Fibroblast of the aortic adventitia (primary cell): ENCODE data around the gene FXYD5. TPM values are rescaled to one million over a fixed set of nuclear protein-coding genes. Genes with fewer than 3 reads are reported as not detected.
A peak's percentile ranks its signal among the peaks of the same experiment; 100 is the strongest.

ENCODE experiments used
- DNase-seq: peaks from one replicate; pipeline ENCODE4 v3.0.0-alpha.2; 2010; ENCODE audit warnings: low read depth
- H3K4me3 ChIP-seq: 2 replicates; pipeline ENCODE4 v1.5.1; 2011; ENCODE audit warnings: low read depth, mild to moderate bottlenecking, control low read depth, low read length, moderate library complexity
- total RNA-seq: library from RNA; depleted of rRNA; stranded (reverse); fragments of >200 nt; gene quantifications from 2 replicates; pipeline ENCODE4 v1.2.3, GENCODE V29; 2012; ENCODE audit warnings: low replicate concordance
- TF ChIP-seq, protein P1 (sequence below): IDR thresholded peaks from 2 replicates; pipeline ENCODE4 v1.5.1; 2011; ENCODE audit warnings: mild to moderate bottlenecking, low read length, control low read depth, inconsistent platforms; ENCODE audit not compliant: insufficient read depth

FXYD5 gene
- total RNA-seq, 1 donor, result 59.8 TPM

DNA sequence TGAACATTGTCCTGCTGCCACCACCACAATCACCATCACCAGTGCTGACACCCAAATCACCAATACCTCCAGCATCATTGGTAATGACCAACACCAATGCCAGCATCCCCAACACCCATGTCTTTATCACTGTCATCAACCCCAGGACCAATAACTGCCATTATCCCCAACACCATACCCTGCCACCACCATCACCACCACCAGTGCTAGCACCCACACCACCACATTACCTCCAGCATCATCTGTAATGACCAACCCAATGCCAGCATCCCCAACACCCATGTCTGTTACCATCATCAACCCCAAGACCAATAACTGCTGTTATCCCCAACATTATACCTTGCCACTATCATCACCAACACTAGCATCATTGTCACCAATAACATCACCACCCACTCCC lies 22.3 kb upstream of the FXYD5 start:
- no peak for DNase-seq
- TF ChIP-seq, protein P1, sequence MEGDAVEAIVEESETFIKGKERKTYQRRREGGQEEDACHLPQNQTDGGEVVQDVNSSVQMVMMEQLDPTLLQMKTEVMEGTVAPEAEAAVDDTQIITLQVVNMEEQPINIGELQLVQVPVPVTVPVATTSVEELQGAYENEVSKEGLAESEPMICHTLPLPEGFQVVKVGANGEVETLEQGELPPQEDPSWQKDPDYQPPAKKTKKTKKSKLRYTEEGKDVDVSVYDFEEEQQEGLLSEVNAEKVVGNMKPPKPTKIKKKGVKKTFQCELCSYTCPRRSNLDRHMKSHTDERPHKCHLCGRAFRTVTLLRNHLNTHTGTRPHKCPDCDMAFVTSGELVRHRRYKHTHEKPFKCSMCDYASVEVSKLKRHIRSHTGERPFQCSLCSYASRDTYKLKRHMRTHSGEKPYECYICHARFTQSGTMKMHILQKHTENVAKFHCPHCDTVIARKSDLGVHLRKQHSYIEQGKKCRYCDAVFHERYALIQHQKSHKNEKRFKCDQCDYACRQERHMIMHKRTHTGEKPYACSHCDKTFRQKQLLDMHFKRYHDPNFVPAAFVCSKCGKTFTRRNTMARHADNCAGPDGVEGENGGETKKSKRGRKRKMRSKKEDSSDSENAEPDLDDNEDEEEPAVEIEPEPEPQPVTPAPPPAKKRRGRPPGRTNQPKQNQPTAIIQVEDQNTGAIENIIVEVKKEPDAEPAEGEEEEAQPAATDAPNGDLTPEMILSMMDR, result no peak
- H3K4me3 ChIP-seq, result no peak overlapping the region

DNA sequence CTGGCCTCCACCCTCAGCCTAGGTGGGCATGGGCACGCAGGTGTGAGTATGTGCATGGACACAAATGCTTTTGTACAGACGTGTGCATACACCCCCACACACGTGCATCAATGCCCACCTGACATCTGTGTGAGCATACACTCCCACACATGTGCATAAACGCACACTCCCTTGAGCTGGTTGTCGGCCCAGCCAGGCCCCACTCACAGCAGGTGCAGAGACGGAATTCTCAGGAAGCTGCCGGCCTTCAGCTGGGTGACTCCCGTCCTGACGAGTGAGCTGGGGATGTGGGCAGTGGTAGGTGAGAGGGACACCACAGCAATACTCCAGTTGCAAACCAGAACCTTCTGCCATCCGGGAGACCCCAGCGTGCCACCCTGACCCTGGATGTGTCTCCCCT lies 20.7 kb upstream of the FXYD5 start:
- TF ChIP-seq, protein P1, result no peak
- H3K4me3 ChIP-seq, result no peak overlapping the region
- DNase-seq, result no peak

DNA sequence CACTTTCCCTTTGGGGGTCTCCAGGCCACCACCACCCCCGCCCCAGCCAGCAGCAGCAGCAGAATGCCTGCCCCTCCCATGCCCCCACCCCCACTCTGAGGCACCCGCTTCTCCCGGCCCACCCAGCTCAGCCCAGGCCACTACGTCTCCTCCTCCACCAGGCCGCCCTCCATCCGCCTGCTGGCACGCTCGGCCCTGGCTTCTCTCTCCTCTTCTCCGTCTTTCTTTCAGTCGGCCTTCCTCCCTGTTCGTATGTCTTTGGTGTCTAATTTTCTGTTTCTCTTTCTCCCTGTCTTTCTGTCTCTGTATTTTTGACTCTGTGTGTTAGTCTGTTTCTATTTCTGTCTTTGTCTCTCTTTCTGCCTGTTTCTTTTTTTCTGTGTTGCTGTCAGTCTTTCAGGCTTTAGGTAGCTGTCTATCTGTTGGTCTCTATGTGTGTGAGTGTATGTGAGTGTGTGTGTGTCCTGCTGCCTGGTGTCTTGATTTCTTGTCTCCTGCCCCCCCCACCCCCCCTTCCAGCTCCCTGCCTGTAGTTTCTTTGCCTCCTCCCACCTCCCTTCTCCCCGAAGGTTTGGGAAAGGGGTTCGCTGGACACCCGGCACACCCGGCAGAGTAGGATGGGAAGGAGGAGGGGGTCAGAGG lies 19.8 kb upstream of the FXYD5 start, which contains the start of gene LGI4:
Gene LGI4 (minus strand): TSS at position 459 of the 642 bp plus-strand sequence. CDS start 379 bp downstream, at position 80.
- no peak within 1 kb of the TSS for H3K4me3 ChIP-seq
- TF ChIP-seq, protein P1, result no peak
- no peak for DNase-seq

DNA sequence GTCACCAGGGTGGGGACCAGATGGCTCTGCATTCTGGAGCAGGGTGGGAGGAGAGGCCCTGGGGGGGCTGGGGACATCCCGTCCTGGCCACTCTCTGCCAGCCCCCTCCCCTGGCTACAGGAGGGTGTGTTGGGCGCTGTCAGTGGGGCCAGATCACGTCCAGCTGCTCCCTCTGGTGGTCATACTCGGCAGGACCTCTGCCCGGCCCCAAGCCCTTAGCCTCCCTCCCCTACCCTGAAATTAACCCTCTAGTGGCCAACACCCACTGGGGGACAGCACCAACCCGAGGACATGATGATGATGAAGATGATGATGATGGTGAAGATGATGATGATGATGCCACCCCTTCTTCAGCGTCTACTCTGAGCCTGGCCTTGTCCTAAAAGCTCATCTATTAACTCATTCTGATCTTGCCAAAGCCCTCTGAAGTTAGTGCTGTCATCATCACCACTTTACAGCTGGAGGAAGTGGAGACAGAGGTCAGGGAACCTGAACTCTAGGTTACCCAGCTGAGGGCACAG lies 19.1 kb upstream of the FXYD5 start:
- peak; percentile 65 for DNase-seq
- TF ChIP-seq, protein P1, result peak; percentile 88
- H3K4me3 ChIP-seq, result no peak overlapping the region

DNA sequence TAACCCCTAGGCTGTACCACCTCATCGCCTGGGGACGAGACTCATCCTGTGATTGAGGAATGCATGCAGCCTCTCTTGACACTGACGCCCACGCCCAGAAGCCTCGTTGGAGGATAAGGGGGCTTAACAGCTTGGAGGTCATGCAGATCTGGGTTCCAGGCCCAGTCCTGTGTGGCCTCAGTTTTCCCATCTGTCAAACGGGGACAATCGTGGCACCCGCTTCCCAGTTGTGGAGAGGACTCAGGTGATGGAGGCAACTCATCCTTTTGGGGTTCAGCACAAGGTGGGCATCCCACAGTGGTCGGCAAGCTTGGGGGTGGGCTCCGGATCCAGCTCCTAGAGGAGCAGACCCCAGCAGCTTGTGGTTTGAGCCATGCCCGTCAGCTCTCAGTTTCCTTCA lies 18.3 kb upstream of the FXYD5 start:
- no peak overlapping the region for H3K4me3 ChIP-seq
- no peak for DNase-seq
- TF ChIP-seq, protein P1, result no peak

DNA sequence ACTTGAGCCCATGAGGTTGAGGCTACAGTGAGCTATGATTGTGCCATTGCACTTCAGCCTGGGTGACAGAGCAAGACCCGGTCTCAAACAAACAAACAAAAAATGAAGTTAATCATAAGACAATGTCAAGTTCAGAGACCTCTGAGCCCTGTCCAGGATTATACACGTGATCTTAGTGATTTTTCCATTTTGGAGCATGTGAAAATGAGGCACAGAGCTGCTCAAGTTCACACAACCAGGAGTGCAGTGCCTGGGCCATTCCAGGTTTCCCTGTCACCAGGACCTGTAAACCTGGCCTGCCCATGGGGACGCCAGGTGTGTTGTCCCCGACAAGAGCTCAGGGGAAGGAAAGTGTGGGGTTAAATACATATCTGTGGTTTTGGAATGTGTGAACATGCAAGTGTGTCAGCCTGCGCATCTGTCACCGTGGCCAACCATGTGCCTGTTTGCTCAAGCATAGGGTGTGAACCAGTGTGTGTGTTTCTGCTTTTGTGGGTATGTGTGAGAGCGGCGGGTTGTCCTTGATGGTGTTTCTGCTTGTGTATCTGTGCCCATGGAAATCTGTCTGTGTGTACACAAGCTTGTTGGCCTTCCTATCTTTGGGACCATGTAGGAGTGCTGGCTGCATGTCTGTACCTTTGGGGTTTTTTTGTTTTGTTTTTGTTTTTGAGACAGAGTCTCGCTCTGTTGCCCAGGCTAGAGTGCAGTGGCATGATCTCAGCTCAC lies 17.4 kb upstream of the FXYD5 start:
- no peak for DNase-seq
- TF ChIP-seq, protein P1, result no peak
- no peak overlapping the region for H3K4me3 ChIP-seq
